ENCODE results near the gene ZC2HC1B.

DNA sequence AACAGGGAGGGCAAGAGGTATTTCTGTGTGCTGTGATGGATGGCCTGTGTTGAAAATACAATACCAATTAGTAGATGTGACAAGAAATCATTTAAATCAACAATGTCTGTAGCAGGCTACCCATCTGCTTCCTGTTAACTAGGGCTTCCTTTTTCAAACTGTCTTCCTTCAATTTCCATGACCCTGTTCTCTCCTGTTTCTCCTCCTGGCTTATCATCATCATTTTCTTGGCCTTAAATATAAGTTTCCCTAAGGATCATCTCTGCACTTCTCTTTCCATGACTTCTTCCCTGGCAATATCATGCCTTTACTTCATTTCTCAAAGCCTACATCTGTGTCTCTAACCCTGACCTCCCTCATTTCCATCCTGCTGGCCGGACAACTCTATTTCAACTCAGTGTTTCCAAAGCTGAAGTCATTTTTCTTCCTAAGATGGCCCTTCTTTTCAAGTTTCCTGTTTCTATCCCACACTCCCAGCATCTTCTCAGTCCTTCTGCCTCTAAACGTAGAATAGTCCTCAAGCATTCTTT lies 18.2 kb downstream of the ZC2HC1B start:
- TF ChIP-seq, protein P1, sequence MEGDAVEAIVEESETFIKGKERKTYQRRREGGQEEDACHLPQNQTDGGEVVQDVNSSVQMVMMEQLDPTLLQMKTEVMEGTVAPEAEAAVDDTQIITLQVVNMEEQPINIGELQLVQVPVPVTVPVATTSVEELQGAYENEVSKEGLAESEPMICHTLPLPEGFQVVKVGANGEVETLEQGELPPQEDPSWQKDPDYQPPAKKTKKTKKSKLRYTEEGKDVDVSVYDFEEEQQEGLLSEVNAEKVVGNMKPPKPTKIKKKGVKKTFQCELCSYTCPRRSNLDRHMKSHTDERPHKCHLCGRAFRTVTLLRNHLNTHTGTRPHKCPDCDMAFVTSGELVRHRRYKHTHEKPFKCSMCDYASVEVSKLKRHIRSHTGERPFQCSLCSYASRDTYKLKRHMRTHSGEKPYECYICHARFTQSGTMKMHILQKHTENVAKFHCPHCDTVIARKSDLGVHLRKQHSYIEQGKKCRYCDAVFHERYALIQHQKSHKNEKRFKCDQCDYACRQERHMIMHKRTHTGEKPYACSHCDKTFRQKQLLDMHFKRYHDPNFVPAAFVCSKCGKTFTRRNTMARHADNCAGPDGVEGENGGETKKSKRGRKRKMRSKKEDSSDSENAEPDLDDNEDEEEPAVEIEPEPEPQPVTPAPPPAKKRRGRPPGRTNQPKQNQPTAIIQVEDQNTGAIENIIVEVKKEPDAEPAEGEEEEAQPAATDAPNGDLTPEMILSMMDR (conservative IDR thresholded peaks at IDR 0.05 in 1 of 2, IDR thresholded peaks at IDR 0.05 in 1 of 2; ENCODE audit: low read depth in 1 of 2, low read length in 2 of 2) = no peak
- TF ChIP-seq EZH2 (IDR thresholded peaks at IDR 0.05; ENCODE audit: low read length, missing control alignments) = no peak
